Panc1 (cell line): Measurements from ENCODE around the gene SKA2. TPM values are rescaled to one million over a fixed set of nuclear protein-coding genes. Genes with fewer than 3 reads are reported as not detected.

Experiments
- ATAC-seq: fragments of 200-7000 bp; cut with Tn5 transposase; 2 replicates; pipeline ENCODE4 v1.9.1; 2020; ENCODE audit warnings: mild to moderate bottlenecking, moderate library complexity
- BruUV-seq: library from RNA; stranded (reverse); fragments of 400-500 nt; replicated peaks from 2 replicates; lab custom pipeline; 2021; lab: Mats Ljungman, UMichigan
- CTCF ChIA-PET: fragments of 300-600 bp; sonication (Branson Sonifier 250); formaldehyde crosslinking; loops from one replicate; lab custom pipeline; 2022; ENCODE audit warnings: antibody characterized with exemption; lab: Charles Lee
- POLR2A ChIA-PET: fragments of 300-600 bp; sonication (Branson Sonifier 250); formaldehyde crosslinking; loops from one replicate; lab custom pipeline; 2022; ENCODE audit warnings: antibody characterized with exemption; lab: Charles Lee
- DNase-seq: peaks from one replicate; pipeline ENCODE4 v3.0.0-alpha.2; 2010; ENCODE audit warnings: low read depth, low spot score
- H3K27ac ChIP-seq: 2 replicates; pipeline ENCODE4 v1.5.1; 2011; ENCODE audit warnings: mild to moderate bottlenecking, low read length, inconsistent platforms
- H3K27me3 ChIP-seq: fragments of 200-500 bp; sonication (Bioruptor generic); 2 replicates; pipeline ENCODE4 v1.6.0; 2014; ENCODE audit warnings: low read length, inconsistent platforms; ENCODE audit not compliant: control insufficient read depth, insufficient read depth
- H3K36me3 ChIP-seq: fragments of 200-500 bp; sonication (Bioruptor generic); 2 replicates; pipeline ENCODE4 v1.5.1; 2014; ENCODE audit warnings: inconsistent platforms, mild to moderate bottlenecking, low read length, moderate library complexity; ENCODE audit not compliant: control insufficient read depth, insufficient read depth
- H3K4me1 ChIP-seq: 2 replicates; pipeline ENCODE4 v1.5.1; 2011; ENCODE audit warnings: inconsistent platforms, mild to moderate bottlenecking, low read length, moderate library complexity; ENCODE audit not compliant: control insufficient read depth, insufficient read depth
- H3K4me3 ChIP-seq, 2 experiments: 2 replicates each; pipeline ENCODE4 v1.5.1; 2011 to 2012; ENCODE audit warnings: low read depth in 2 of 2, low read length in 2 of 2, mild to moderate bottlenecking in 2 of 2, inconsistent platforms in 1 of 2, moderate library complexity in 1 of 2
- H3K9me3 ChIP-seq: fragments of 200-500 bp; sonication (Bioruptor generic); 2 replicates; pipeline ENCODE4 v1.5.1; 2014; ENCODE audit warnings: low read depth, mild to moderate bottlenecking, inconsistent platforms, low read length, moderate library complexity; ENCODE audit not compliant: control insufficient read depth, insufficient read depth
- POLR2AphosphoS5 ChIP-seq: IDR thresholded peaks from 2 replicates; pipeline ENCODE4 v1.6.1; 2012; ENCODE audit warnings: mild to moderate bottlenecking, low read depth, low read length, moderate library complexity
- REST ChIP-seq, 2 experiments: IDR thresholded peaks; 2 replicates each; pipeline ENCODE4 v1.6.1; 2011 to 2012; ENCODE audit warnings: low read depth in 2 of 2, control low read depth in 1 of 2, low read length in 1 of 2, mild to moderate bottlenecking in 1 of 2, moderate library complexity in 1 of 2; ENCODE audit not compliant: insufficient read depth in 1 of 2
- SIN3A ChIP-seq: IDR thresholded peaks from 2 replicates; pipeline ENCODE4 v1.6.1; 2012; ENCODE audit warnings: low read depth, mild to moderate bottlenecking, low read length, moderate library complexity, borderline replicate concordance; ENCODE audit not compliant: insufficient read depth
- TCF7L2 ChIP-seq: IDR thresholded peaks from 2 replicates; pipeline ENCODE4 v1.6.1; 2011; ENCODE audit warnings: mild to moderate bottlenecking, low read depth, low read length, inconsistent platforms
- in situ Hi-C: cut with HindIII; loops from 2 replicates; pipeline ENCODE4 v1.10.0; 2016; ENCODE audit warnings: low sequenced_read_pairs, low pct_unique_long_range_greater_than_20kb
- intact Hi-C: fragments of 100-400 bp; cut with micrococcal nuclease; formaldehyde crosslinking; loops from one replicate; pipeline ENCODE4 v1.10.0; 2022; ENCODE audit not compliant: unreplicated experiment
- total RNA-seq: library from RNA; stranded (reverse); gene quantifications from one replicate; pipeline ENCODE4 v1.2.1, GENCODE V29; 2021; ENCODE audit not compliant: unreplicated experiment
- TF ChIP-seq, protein P1 (sequence below): fragments of 450-650 bp; IDR thresholded peaks from 2 replicates; pipeline ENCODE4 v1.5.1; 2017; ENCODE audit warnings: mild to moderate bottlenecking

The SKA2 gene
- total RNA-seq, 1 experiment from 2014 or later: 30.3 TPM

DNA sequence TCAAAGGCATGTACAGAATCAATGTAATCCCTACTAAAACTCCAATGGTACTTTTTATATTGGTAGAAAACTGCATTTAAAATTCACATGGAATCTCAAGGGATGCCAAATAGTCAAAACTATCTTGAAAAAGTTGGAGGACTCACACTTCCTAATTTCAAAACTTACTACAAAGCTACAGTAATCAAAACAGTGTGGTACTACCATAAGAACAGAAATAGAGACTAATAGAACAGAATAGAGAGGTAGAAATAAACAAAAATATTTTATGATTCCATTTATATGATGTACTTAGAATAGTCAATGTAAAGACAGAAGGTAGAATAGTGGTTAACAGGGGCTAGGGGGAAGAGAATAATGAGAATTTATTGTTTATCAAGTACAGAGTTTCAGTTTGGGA is 57.1 kb downstream of the SKA2 start:
- in situ Hi-C loops: no loop called here
- ChIA-PET POLR2A (no interaction called here), CTCF (no interaction called here)
- Histone ChIP-seq H3K9me3 (no peaks in the 10 kb centered on the region), H3K27ac (no peak overlapping the region), H3K4me1 (peaks cover 22% of the 10 kb centered on the region), H3K4me3 (no peak overlapping the region), H3K27me3 (no peaks in the 10 kb centered on the region), H3K36me3 (peaks cover 2% of the 10 kb centered on the region; the same call in 1 of the 2 replicates)
- no peak for ATAC-seq
- no peak for DNase-seq
- no peak for TF ChIP-seq POLR2AphosphoS5
- intact Hi-C loops: no loop called here
- no TSS peak for BruUV-seq

DNA sequence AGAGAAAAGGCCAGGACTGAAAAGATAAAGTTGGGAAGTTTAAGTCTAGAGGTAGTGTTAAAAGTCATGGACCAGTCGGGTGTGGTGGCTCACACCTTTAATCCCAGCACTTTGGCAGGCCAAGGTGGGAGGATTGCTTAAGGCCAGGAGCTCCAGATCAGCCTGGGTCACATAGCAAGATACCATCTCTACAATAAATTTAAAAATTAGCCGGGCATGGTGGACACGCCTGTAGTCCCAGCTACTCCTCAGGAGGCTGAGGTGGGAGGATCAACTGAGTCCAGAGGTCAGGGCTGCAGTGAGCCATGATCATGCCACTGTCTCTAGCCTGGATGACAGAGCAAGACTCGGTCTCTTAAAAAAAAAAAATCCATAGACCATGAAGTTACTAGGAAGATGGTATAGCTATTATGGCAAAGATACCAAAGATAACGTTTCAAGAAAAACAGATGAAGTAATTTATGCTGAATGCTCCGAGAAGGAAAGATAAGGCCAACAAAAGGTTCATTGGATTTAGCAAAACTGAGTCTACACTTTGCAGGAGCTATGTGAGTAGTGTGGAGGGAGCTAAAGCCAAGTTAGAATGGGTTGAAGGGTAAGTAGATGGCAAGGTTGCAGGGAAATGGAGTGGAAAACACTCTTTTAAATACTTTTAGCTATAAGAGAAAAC is 60.0 kb downstream of the SKA2 start:
- in situ Hi-C loops (no loop called here), intact Hi-C loops (no loop called here)
- ATAC-seq (peak; percentile 35; the same call in 1 of the 2 replicates), DNase-seq (no peak)
- TF ChIP-seq POLR2AphosphoS5 (no peak), TCF7L2 (no peak), REST (IDR thresholded peaks at IDR 0.05; ENCODE audit: insufficient read depth in 1 of 2, low read depth in 2 of 2, low read length in 1 of 2) (no peak), SIN3A (no peak)
- TF ChIP-seq, protein P1, sequence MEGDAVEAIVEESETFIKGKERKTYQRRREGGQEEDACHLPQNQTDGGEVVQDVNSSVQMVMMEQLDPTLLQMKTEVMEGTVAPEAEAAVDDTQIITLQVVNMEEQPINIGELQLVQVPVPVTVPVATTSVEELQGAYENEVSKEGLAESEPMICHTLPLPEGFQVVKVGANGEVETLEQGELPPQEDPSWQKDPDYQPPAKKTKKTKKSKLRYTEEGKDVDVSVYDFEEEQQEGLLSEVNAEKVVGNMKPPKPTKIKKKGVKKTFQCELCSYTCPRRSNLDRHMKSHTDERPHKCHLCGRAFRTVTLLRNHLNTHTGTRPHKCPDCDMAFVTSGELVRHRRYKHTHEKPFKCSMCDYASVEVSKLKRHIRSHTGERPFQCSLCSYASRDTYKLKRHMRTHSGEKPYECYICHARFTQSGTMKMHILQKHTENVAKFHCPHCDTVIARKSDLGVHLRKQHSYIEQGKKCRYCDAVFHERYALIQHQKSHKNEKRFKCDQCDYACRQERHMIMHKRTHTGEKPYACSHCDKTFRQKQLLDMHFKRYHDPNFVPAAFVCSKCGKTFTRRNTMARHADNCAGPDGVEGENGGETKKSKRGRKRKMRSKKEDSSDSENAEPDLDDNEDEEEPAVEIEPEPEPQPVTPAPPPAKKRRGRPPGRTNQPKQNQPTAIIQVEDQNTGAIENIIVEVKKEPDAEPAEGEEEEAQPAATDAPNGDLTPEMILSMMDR: no peak
- Histone ChIP-seq H3K27me3 (no peaks in the 10 kb centered on the region), H3K4me3 (no peak overlapping the region), H3K4me1 (peaks cover 24% of the 10 kb centered on the region), H3K36me3 (peaks cover 2% of the 10 kb centered on the region; the same call in 1 of the 2 replicates), H3K9me3 (no peaks in the 10 kb centered on the region), H3K27ac (peak overlapping the region; percentile 73)
- no TSS peak for BruUV-seq
- ChIA-PET CTCF (no interaction called here), POLR2A (no interaction called here)

- Histone ChIP-seq H3K4me3 (peak overlapping the region in 1 of 2 experiments; percentile 14; a peak in 2 of 4 replicates), H3K36me3 (peaks cover 2% of the 10 kb centered on the region; the same call in 1 of the 2 replicates), H3K4me1 (peaks cover 24% of the 10 kb centered on the region), H3K9me3 (no peaks in the 10 kb centered on the region), H3K27me3 (no peaks in the 10 kb centered on the region), H3K27ac (peak overlapping the region; percentile 81)
- DNase-seq (no peak), ATAC-seq (peak; percentile 91)
- intact Hi-C loops: no loop called here
- CTCF ChIA-PET: no interaction called here
- BruUV-seq: no TSS peak
- TF ChIP-seq, protein P1: no peak
- TF ChIP-seq SIN3A (no peak), REST (IDR thresholded peaks at IDR 0.05; ENCODE audit: insufficient read depth in 1 of 2, low read depth in 2 of 2, low read length in 1 of 2) (no peak; a peak in 1 of 4 replicates), TCF7L2 (peak; percentile 78), POLR2AphosphoS5 (peak; percentile 48; the same call in 1 of the 2 replicates)
- POLR2A ChIA-PET: no interaction called here
- in situ Hi-C loops: no loop called here
Measured at GRCh38 chr17:59093702-59094231, 61.2 kb downstream of the SKA2 start.
